Psoas muscle (tissue), 8 donors: ENCODE measurements around the gene LNX1. TPM values are rescaled to one million over a fixed set of nuclear protein-coding genes. Genes with fewer than 3 reads are reported as not detected.

Source experiments
- ATAC-seq, 4 donors: fragments of 200-7000 bp; cut with Tn5 transposase; one replicate each; pipeline ENCODE4 v1.9.1; 2020; ENCODE audit warnings: moderate library complexity in 3 of 4, mild to moderate bottlenecking in 2 of 4
- DNase-seq, 2 donors: peaks; one replicate each; pipeline ENCODE4 v3.0.0-alpha.2; 2020
- H3K27ac ChIP-seq: fragments of 200-600 bp; one replicate; pipeline ENCODE4 v1.8.0; 2022
- H3K27me3 ChIP-seq, 3 donors: fragments of 200-600 bp in 1 of 3; one replicate each; pipeline versions ENCODE4 v1.6.1 to v1.8.0; 2013 to 2022; ENCODE audit warnings: low read length in 2 of 3, mild to moderate bottlenecking in 2 of 3, moderate library complexity in 1 of 3; ENCODE audit not compliant: insufficient read depth in 3 of 3
- H3K36me3 ChIP-seq, 2 donors: fragments of 200-600 bp in 1 of 2; one replicate each; pipeline versions ENCODE4 v1.6.1 to v1.8.0; 2013 to 2022; ENCODE audit warnings: low read depth in 1 of 2, mild to moderate bottlenecking in 1 of 2, moderate library complexity in 1 of 2; ENCODE audit not compliant: insufficient read depth in 1 of 2
- H3K4me1 ChIP-seq: fragments of 200-600 bp; one replicate; pipeline ENCODE4 v1.8.0; 2022
- H3K4me3 ChIP-seq: fragments of 200-600 bp; one replicate; pipeline ENCODE4 v1.8.0; 2022; ENCODE audit warnings: mild to moderate bottlenecking
- H3K9me3 ChIP-seq: fragments of 200-600 bp; one replicate; pipeline ENCODE4 v1.8.0; 2022
- WGBS, 3 donors: extraction: QIAGEN DNeasy Blood & Tissue Kit; methylation state at CpG; one replicate each; pipeline versions ENCODE4 v1.1.6 to v1.1.7; 2013; 5-methylcytosine and 5-hydroxymethylcytosine counted together
- intact Hi-C, 2 donors: fragments of 100-400 bp; cut with DNase I; formaldehyde crosslinking; loops; one replicate each; pipeline versions ENCODE4 v1.11.0 to v1.14.2; 2022
- polyA plus RNA-seq, 3 donors: library from polyadenylated mRNA; stranded (reverse); fragments of 200-250 nt; gene quantifications; one replicate each; pipeline ENCODE4 v1.2.3, GENCODE V29; 2013
- total RNA-seq, 4 donors: library from RNA; stranded (reverse); fragmentation: NEBNext Ultra II Directional in 2 of 4; extraction: Animal tissue kit (Norgen Biotek cat#: 25700) in 2 of 4; gene quantifications; one replicate each; pipeline versions ENCODE4 v1.2.1 to v1.2.4, GENCODE V29; 2021 to 2023
- TF ChIP-seq, protein P1 (sequence below): fragments of 200-600 bp; IDR thresholded peaks from one replicate; pipeline ENCODE4 v1.8.0; 2022; ENCODE audit warnings: antibody characterized with exemption
- donor health status: healthy with polysubstance abuse.
- donor health status: DM: no; HTN: no; CAD: no; lungs with moderate emphysema.
- donor health status: Bipolar disorder and iron deficiency.
- donor health status: healthy.
- donor health status: DM: yes; HTN: yes; CAD: no.
- donor health status: DM: no; HTN: no; CAD: no.
- donor health status: DM: no; HTN: no; CAD: no.
- donor health status: DM: yes; HTN: yes; CAD: no.

LNX1 gene
- total and polyA plus RNA-seq, 7 donors, result 2.1 to 13.9 (median 4.3) TPM

DNA sequence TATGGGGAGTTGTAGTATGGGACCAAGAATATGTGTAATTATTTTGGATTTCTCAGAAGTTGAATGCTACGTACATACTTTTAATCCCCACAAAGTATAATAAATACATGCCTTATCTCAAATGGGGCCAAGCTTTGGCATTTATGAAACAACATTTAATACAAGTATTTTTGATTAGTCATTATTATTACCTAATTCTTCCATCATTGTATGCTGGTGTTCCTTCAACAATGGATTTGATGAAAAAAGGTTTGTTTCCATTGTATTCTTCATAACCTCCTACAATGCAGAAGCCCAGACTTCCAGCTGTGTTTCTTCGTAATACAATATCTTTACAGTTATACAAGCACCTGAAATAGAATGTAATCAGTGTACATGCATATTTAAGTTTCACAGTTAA lies 130.0 kb downstream of the LNX1 start:
- ATAC-seq, result no peak
- intact Hi-C loops, result no loop called here
- TF ChIP-seq, protein P1, sequence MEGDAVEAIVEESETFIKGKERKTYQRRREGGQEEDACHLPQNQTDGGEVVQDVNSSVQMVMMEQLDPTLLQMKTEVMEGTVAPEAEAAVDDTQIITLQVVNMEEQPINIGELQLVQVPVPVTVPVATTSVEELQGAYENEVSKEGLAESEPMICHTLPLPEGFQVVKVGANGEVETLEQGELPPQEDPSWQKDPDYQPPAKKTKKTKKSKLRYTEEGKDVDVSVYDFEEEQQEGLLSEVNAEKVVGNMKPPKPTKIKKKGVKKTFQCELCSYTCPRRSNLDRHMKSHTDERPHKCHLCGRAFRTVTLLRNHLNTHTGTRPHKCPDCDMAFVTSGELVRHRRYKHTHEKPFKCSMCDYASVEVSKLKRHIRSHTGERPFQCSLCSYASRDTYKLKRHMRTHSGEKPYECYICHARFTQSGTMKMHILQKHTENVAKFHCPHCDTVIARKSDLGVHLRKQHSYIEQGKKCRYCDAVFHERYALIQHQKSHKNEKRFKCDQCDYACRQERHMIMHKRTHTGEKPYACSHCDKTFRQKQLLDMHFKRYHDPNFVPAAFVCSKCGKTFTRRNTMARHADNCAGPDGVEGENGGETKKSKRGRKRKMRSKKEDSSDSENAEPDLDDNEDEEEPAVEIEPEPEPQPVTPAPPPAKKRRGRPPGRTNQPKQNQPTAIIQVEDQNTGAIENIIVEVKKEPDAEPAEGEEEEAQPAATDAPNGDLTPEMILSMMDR, result no peak
- no peak for DNase-seq
- Histone ChIP-seq H3K27me3 (no peaks in the 10 kb centered on the region), H3K4me1 (no peaks in the 10 kb centered on the region), H3K4me3 (no peak overlapping the region), H3K27ac (no peak overlapping the region), H3K36me3 (peaks cover 2 to 69% of the 10 kb centered on the region in 2 donors), H3K9me3 (no peaks in the 10 kb centered on the region)
- 93 to 100% (median 93%) methylated on average over 2 of the region's 2 CpGs for WGBS, 3 donors

DNA sequence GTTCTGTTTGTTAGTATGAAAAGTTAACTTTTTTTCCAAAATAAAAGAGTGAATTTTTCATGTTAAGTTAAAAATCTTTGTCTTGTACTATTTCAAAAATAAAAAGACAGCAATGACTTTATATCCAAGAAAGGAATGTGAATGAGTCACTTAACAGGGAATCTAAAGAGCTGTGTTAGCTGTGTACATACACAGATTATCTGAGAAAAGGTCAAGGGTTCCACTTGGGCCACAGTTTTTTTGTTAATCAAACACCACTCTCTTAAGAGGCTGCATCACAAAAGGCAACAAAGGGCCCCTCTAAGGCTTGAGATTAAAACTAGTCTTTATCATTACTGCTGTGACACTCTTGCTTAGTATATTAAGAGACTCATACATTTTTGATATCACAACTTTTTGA lies 131.7 kb downstream of the LNX1 start:
- TF ChIP-seq, protein P1, result no peak
- DNase-seq (no peak), ATAC-seq (no peak)
- Histone ChIP-seq H3K27me3 (no peaks in the 10 kb centered on the region), H3K27ac (no peak overlapping the region), H3K4me1 (no peaks in the 10 kb centered on the region), H3K9me3 (no peaks in the 10 kb centered on the region), H3K36me3 (peaks cover 2 to 86% of the 10 kb centered on the region in 2 donors), H3K4me3 (no peak overlapping the region)
- intact Hi-C loops, result no loop called here

DNA sequence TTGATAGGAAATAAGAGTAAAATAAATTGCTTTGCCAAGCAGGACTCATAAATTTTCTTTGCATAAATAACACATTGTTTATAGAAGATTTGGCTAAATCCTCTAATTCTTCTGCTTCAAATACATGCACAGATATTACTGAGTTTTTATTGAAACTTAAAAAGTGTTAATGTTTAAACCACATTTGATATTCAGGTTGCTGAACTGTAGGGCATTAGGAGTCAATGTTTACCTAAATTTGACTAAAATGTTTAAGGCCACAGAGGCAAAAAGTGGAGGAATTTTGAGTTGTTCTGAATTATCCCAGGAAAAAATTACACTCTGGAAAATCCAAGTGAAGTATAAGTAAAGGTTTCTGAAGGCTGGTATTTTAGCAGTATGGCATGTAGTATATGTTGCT lies 135.1 kb downstream of the LNX1 start:
- H3K27me3 ChIP-seq, result no peaks in the 10 kb centered on the region
- no peak for ATAC-seq
- DNase-seq, result no peak
- intact Hi-C loops, result no loop called here
- TF ChIP-seq, protein P1, result no peak
- H3K9me3 ChIP-seq, result no peaks in the 10 kb centered on the region
- H3K4me1 ChIP-seq, result peaks cover 4% of the 10 kb centered on the region
- no peak overlapping the region for H3K27ac ChIP-seq
- peaks cover 2 to 84% of the 10 kb centered on the region in 2 donors for H3K36me3 ChIP-seq
- H3K4me3 ChIP-seq, result no peak overlapping the region

DNA sequence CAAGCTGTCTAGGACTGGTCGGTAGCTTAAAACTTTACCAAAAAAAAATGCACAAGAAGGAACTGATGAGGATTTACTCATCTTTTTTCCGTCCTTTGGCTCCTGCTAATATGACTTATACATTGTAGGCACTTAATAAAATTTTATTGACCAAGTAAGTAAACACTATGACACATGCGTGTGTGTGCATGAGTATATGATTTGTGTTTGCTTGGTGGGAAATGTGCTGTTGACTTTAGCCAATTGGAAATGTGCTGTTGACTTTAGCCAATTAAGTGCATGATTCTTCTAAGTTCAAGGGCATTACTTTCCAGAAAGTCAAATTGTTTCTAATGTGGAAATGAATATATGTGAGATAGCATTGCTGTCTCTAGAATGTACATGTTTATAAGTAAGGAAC lies 135.5 kb downstream of the LNX1 start:
- Histone ChIP-seq H3K27me3 (no peaks in the 10 kb centered on the region), H3K9me3 (no peaks in the 10 kb centered on the region), H3K27ac (no peak overlapping the region), H3K4me3 (no peak overlapping the region), H3K4me1 (peaks cover 4% of the 10 kb centered on the region), H3K36me3 (peaks cover 2 to 79% of the 10 kb centered on the region in 2 donors)
- intact Hi-C loops, result no loop called here
- WGBS, 3 donors, result 94 to 97% (median 95%) methylated on average over 3 of the region's 3 CpGs
- DNase-seq (no peak), ATAC-seq (no peak)
- TF ChIP-seq, protein P1, result no peak

DNA sequence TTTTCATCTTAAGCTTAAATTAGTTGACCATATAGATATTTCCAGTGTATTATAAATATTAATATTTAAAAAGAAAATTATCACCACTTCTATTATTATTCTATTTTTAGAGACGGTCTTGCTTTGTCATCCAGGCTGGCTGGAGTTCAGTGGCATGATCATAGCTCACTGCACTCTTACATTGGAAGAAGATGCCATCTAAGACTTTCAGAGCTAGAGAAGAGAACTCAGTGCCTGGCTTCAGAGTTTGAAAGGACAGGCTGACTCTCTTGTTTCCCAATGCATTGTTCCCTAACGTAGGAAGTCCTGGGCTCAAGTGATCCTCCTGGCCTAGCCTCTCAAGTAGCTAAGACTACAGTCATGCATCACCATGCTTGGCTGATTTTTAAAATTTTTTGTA lies 137.9 kb downstream of the LNX1 start:
- Histone ChIP-seq H3K4me3 (no peak overlapping the region), H3K27me3 (no peaks in the 10 kb centered on the region), H3K27ac (peak overlapping the region; percentile 6), H3K4me1 (peaks cover 4% of the 10 kb centered on the region), H3K9me3 (no peaks in the 10 kb centered on the region), H3K36me3 (peaks cover 0 to 56% of the 10 kb centered on the region in 2 donors)
- ATAC-seq (peak; percentile 42 to 65 (median 58)), DNase-seq (no peak)
- TF ChIP-seq, protein P1, result no peak
- WGBS, 3 donors, result 35 to 54% (median 40%) methylated on average over 2 of the region's 2 CpGs
- intact Hi-C loops, result no loop called here
